ENCODE measurements around the gene LAMA2. TPM values are rescaled to one million over a fixed set of nuclear protein-coding genes. Genes with fewer than 3 reads are reported as not detected.

LAMA2 gene
- total RNA-seq, 1 donor from 2014 or later = 344 TPM

DNA sequence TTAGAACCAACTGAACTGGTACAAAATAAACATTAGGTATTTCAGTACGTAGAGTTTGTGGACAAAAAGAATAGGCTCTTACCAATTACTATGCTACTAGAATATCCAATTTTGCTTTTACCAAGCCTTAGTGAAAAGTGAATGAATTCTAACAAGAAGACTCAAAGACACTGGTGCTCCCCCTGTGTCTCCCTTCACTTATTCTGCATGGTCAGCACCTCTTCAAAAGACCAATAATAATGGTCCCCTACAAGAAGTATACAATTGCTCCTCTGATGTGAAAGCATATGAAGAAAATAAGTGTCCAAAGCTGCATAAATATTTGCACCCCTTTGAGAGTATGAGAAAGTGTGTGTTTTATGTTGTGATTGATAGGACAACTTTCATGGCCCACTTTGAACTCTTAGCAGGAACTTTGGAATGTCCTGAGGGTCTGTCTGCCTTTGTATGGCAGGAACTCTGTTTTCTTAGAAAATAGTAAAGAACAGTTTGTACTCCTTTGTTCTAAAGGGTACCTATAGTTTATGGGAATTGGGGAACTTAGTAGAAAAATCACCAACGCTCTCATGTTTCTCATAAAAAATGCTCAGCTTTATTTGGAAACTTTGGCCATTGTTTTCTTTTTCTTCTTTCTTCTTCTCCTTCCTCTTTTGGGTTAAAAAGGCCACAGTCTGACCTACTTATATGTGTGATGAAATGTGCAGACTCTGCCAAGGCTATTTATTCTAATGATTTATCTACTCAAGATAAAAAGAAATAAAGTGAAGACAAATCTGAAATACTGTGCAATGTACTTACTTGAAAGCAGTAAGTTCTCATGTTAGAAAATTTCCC lies 352.4 kb downstream of the LAMA2 start:
- intact Hi-C loops (cut with DNase I) = no loop called here
- DNase-seq (ENCODE audit: low spot score) = no peak

DNA sequence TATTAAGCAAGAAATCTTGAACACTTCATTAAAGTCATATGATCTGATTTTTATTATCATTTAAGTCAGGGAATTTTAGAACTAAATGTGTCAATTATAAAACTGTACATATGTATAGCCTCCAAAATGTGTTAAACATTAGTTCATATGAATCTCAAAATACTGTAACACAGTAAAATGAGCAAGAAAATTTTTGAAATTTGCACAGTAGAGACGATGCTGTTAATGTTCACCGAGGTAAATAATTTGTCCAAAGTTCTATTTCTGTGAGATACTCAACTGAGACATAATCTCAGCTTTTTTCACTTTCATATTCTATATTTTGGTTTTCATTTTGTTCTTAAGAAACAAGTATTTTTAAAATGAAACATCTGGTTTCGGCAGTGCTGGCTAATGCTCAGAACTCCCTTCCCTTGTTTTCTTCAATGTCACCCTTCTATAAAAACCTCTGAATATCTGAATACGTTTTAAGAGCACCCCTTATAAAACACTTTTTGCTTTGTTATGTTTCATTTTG lies 353.1 kb downstream of the LAMA2 start:
- no peak for DNase-seq (ENCODE audit: low spot score)
- intact Hi-C loops (cut with DNase I) = no loop called here

DNA sequence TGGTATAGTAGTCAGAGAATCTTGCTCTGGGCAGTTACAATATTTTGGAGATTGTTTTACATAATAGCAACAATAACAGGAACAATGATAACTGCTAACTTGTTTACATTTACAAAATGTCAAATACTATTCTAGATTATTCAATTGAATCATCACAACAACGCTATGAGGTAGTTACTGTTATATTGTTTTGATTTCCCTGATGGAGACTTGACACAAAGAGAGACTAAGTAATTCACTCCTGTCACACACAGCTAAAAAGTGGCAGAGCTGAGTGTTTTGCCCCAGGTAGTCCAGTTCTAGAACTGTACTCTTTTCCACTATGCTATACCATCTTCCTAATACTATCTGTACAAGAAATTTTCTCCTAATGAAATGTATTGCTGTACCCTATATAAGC lies 356.1 kb downstream of the LAMA2 start:
- intact Hi-C loops (cut with DNase I) = no loop called here
- no peak for DNase-seq (ENCODE audit: low spot score)

DNA sequence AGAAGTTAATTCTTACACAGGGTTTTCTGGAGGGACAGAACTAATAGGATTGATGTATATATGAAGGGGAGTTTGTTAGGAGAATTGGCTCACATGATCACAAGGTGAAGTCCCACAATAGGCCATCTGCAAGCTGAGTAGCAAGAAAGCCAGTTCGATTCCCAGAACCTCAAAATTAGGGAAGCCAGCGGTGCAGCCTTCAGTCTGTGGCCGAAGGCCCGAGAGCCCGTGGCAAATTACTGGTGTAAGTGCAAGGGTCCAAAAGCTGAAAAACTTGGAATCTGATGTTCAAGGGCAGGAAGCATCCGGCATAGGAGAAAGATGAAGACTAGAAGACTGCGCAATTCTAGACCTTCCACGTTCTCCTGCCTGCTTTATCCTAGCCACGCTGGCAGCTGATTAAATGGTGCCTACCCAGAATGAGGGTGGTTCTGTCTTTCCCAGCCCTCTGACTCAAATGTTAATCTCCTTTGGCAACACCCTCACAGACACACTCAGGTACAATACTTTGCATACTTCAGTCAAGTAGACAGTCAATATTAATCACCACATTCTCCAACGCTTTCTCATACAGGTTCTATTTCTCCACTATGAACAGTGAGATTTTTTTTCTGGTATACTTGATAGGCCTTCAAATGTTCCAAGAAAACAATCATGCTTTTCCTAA lies 357.0 kb downstream of the LAMA2 start:
- intact Hi-C loops (cut with DNase I) = no loop called here
- DNase-seq (ENCODE audit: low spot score) = no peak

DNA sequence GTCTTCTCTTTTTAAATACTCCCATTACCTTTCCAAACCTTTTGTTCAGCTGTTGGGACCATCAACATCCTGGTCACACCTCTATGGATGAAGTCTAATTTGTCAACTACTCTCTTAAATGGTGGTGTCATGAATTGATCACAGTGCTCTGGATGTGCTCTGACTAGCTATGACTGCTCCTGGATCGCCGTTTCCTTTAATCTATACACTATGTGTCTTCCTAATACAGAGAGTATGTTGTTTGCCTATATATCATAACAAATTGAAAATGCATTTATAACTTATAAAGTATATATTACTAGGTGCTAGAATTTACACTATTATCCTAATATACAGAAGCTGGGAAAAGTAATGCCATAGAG lies 357.5 kb downstream of the LAMA2 start:
- intact Hi-C loops (cut with DNase I) = no loop called here
- no peak for DNase-seq (ENCODE audit: low spot score)

DNA sequence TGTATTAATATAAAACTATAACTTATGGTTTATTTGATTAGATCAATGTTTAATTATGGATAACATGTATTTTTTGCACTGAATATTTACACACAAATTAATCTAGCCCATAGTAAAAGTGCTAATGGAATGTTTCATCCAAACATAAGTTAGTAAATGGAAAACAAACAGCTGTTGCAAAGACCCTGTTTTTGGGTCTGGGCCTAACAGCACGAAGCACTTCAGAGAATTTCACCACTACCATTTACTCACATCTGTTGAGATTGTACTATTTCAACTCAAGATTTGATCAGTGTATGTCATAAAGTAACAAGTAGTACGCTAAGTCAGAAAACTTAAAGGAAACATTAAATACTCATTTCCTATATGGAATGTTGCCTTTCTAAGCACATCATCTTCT lies 359.6 kb downstream of the LAMA2 start:
- intact Hi-C loops (cut with DNase I) = no loop called here
- DNase-seq (ENCODE audit: low spot score) = no peak

DNA sequence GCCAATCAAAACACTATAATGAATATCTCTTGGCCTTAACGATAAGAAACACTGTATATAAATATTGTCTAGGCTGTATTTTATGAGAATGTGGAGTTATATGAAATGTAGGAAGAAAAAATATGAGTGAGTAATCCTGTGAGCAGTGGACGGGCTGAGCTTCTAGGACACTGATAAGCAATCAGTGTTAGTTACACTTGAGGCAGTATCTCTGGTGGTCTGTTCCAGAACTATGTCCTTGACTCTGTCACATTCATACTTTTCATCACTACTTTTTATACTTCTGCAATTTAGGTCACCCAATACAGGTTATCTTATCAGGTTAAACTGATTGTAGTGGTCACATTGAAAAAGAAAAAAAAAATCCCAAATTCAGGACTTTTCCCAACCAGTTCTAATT lies 360.4 kb downstream of the LAMA2 start:
- intact Hi-C loops (cut with DNase I) = no loop called here
- DNase-seq (ENCODE audit: low spot score) = no peak

DNA sequence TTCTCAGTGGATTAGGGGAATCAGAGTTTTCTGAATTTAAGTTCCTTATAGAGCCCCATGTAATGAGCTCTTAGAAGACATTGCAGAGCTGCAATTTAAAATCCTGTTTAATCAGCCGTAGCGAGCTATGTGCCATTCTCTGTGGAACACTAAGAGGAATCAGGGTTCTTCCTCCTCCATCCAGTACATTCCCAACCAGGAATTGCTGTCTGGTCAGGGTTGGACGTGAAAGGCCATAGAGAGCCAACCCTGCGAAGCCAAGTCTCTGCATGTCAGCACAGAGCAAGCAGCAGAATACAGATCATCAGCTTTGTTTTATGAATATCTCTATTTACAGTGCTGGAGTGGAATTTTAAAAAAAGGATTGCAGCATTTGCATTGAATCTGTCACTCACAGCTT lies 366.0 kb downstream of the LAMA2 start:
- intact Hi-C loops (cut with DNase I) = no loop called here
- DNase-seq (ENCODE audit: low spot score) = no peak

DNA sequence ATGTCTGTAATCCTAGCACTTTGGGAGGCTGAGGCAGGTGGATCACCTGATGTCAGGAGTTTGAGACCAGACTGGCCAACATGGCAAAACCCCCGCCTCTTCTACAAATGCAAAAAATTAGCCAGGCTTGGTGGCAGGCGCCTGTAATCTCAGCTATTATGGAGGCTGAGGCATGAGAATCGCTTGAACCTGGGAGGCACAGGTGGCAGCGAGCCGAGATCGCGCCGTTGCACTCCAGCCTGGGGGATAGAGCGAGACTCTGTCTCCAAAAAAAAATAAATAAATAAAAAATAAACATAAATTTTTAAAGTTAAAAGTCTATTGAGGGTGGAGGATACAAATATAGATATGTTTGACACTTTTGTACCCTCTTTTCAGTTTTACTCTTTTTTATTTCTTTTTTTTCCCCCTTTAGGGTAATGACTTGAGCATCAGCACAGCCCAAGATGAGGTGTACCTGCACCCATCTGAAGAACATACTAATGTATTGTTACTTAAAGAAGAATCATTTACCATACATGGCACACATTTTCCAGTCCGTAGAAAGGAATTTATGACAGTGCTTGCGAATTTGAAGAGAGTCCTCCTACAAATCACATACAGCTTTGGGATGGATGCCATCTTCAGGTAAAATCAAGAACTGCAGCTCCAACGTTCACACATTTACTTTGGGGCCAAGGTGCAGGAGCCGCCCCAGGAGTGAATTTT lies 368.9 kb downstream of the LAMA2 start:
- no peak for DNase-seq (ENCODE audit: low spot score)
- intact Hi-C loops (cut with DNase I) = no loop called here

DNA sequence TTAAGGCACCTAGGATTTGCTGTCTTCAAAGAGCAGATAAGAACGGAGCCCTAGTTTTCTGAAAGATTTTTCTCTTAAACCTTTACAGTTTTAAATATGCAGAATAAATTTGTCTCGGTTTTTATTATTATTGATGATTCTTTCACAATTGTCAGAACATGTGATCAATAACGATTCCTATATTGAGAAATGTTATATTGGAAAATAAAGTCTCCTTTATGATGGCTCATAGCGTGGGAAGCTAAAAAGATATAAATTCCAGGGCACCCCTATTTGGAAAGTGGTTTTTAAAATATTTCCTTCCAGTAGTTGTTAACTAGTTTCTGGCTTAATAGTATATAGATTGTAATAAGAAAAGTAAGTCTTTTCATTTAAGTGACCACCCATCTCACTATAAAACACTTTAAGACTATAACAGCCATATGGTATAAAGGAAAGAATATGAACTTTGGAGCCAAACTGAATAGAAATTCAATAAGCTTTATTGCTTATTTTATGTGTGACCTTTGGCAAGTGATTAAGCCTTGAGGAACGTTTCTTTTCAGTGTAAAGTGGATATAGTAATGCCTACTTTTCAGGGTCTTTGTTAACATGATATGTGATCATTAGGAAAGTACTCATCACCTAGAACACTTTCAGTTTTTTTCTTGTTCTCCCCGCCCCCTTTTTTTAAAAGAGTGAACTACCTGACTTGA lies 369.6 kb downstream of the LAMA2 start:
- DNase-seq (ENCODE audit: low spot score) = no peak
- intact Hi-C loops (cut with DNase I) = no loop called here

DNA sequence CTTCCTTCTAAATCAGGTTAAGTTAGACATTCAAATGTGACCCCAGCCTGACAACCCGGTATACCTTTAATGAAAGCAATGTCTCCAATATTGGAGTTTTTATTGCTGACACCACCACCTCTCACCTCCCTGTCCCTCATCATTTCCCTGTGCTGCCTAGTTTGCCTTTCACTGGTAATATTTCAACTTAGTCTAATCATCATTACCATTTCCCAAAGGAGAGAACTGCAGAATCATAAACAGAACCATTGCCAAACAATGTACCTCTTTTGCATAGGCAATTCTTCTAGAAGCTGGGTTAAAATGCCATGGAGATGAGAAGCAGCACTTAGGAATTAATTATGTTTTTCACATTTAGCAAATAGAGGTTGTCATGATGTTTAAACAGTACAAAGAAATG lies 370.3 kb downstream of the LAMA2 start:
- intact Hi-C loops (cut with DNase I) = no loop called here
- DNase-seq (ENCODE audit: low spot score) = no peak

DNA sequence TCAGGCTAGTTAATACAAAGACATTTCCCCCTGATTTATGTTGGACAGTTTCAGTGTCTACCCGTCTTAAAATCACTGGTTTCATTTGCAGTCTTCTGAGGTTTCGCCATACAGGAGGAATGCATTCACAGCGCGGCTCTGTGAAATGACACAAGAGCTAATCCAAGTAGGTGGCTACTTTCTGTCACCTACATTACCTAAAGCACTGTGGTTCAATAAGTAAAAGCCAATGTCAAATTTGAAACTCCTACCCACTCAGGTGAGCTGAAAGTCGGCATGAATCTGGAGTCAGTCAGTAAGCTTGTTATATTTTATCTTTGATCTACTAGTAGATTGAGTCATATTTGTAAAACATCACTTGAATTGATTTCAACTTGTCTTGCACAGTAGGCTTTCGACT lies 370.8 kb downstream of the LAMA2 start:
- intact Hi-C loops (cut with DNase I) = no loop called here
- no peak for DNase-seq (ENCODE audit: low spot score)

DNA sequence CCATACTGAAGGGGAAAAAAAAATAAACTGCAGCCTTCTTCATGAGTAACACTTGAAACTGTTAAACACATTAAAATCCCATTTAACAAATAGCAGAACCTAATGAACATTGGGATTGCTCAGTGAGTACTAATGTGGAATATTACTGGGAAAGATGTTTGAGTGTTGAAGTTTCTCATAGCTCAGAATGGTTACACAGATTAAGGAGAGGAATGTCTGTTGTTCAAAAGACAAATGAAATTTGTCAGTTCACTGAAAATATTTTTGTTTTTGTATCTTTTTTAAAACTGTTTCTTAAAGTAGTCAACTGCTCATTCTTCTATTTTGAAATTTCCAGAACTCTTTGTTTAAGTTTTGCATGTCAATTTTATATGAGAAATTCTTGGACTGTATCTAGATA lies 374.3 kb downstream of the LAMA2 start:
- no peak for DNase-seq (ENCODE audit: low spot score)
- intact Hi-C loops (cut with DNase I) = no loop called here

DNA sequence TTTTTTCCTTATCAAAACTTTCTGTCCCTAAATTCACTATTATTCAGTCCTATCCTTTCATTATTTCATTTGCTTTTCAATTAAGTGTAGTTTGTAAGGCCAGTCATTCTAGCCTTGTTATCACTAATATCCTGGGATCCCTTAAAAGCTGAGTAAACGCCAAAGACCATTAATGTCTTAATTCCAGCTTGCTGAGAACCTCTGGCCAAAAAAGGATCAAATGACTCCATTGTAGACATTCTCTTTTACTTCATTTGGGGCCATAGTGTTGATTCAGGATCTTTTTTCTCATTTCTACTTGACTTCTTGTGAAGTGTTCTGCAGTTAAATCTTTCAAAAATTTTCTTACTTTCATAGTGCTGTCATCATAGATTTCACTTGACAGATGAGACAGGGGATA lies 379.7 kb downstream of the LAMA2 start:
- intact Hi-C loops (cut with DNase I) = no loop called here
- DNase-seq (ENCODE audit: low spot score) = no peak

DNA sequence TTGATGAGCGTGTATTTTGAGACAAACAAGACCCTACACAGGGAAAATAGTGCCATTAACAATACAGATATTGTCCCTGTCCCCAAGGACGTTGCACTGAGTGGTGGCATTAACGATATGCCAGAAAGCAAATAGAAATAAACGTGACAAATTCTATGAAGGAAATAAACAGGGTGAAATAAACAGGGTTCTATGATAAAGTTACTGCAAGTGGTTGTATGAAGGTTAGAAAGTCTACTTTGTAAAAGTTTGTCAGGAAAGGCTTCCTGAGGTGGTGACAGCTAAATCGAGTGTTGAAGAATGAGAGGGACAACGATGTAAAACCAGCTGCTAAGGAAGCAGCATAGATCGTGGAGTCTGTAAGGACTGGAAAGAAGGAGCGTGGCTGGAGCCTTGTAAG lies 380.2 kb downstream of the LAMA2 start:
- DNase-seq (ENCODE audit: low spot score) = no peak

DNA sequence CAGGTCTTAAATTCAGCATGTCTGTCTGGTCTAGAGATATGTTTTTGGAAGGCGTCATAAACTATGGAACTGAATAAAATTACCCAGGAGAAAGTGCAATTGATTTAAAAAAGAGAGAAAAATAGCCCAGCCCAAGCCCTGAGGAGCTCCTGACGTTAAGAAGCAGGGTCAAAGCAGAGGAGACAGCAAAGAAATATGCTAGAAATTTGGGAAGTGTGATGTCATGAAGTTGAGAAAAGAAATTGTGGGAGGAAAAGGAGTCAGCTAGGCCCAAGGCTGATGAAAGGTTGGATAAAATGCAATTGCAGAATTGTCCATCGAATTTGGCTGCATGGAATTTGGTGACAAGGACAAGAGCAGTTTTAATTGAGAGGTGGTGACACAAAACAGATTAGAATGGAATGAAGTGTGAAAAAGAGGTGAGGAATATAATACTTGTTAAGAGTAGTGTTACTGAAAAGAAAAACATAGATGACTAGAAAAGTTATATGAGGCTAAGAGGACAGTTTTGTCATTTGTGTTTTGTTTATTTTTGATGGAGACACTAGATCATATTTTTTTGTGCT lies 381.6 kb downstream of the LAMA2 start:
- DNase-seq (ENCODE audit: low spot score) = no peak
- intact Hi-C loops (cut with DNase I) = no loop called here

More for the DNA sequence above, 380.2 kb downstream of the LAMA2 start:
- intact Hi-C loops (cut with DNase I) = no loop called here

DNA sequence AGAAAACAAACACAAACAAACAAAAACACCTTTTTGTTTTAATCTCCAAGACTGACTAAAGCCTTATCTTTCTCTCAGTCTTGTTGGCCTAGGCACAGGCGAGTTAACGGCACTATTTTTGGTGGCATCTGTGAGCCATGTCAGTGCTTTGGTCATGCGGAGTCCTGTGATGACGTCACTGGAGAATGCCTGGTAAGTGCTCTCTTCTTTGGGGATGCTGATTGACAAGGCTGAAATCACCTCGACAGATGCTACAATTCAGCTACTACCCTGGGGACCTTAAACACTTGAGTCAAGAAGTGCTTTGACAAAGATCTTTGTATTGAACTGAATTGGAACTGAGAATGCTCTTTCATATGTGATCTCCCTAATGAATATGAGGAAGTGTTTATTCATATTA lies 384.1 kb downstream of the LAMA2 start:
- intact Hi-C loops (cut with DNase I) = no loop called here
- DNase-seq (ENCODE audit: low spot score) = no peak

DNA sequence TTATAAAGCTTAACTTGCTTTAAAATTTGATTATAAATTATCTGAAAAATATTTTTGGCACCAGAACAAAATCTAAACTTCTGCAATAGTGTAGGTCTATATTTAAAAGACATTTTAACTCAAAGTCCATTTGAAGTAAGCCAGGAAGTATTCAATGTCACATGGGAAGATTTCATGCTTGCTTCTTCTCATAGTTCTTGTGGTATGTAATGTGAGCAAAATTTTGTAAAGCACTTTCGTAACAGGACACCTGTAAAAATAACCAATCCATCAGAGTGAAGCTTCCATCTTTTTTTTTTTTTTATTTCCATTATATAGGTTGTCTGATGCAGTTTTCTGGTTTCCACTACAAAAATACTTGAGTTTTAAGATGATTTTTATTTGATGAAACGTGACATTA lies 386.1 kb downstream of the LAMA2 start:
- no peak for DNase-seq (ENCODE audit: low spot score)
- intact Hi-C loops (cut with DNase I) = no loop called here

DNA sequence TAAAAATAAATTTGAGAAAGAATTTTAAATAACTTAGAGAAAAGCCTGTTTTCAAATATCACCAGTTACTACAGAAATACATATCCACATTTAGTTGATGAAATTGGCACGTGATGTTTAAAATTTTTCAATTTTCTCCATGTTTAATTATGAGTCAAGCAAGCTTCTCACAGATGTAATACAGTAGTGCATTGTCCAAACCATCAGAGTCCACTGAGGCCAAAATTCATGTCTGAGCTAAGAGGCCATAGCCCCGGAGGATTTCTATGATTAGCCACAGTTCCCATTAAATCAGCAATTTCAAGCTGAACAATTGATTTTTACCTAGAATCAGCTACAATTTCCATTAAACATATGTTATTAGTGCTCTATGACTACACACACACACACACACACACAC lies 387.0 kb downstream of the LAMA2 start:
- no peak for DNase-seq (ENCODE audit: low spot score)
- intact Hi-C loops (cut with DNase I) = no loop called here

DNA sequence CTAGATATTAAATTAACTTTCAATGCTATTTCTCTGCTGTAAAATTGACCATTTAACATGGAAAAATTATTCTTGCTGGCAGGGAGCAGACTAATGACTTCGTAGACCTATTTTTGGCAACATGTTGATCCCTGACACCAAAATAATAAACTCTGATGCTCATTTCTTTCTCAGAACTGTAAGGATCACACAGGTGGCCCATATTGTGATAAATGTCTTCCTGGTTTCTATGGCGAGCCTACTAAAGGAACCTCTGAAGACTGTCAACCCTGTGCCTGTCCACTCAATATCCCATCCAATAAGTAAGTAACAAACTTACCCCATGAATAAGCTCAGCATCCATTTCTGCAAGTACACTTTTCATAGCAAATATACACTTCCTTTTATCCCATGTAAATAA lies 387.5 kb downstream of the LAMA2 start:
- DNase-seq (ENCODE audit: low spot score) = no peak
- intact Hi-C loops (cut with DNase I) = no loop called here

Data from cardiac septum (tissue), 1 donor.